GM21447 (cell line): Measurements from ENCODE around the gene SOBP.

Experiments used
- ATAC-seq: cut with Tn5 transposase; IDR thresholded peaks from one replicate; pipeline ENCODE4 v1.9.1; 2021; ENCODE audit not compliant: unreplicated experiment

Gene SOBP

DNA sequence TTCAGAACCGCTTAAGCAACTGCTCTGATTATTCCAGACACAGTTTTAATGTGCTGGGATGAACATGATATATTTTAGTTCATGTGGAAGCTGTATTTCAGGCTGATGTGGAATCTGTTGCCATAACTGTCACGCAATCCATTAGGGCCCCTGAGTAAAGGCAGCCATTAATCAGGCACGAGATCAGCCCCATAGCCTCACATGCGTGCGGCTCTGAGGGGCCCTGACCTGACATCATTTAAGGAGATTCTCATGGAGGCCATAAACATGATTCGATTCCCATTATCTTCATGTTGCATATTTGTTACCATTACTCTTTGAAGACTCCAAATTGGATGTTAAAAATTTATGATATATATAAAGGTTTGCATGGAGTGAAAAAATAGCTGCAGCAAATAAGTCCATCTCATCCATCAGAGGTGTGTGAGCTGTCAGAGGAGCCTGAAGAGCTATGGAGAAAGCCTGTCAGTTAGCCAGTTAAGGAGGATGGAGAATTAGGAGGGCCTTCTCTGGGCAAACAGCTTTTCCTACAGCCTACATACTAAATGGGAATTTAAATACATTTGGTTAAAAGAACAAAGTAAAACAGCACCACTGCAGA is 89.6 kb downstream of the SOBP start:
- ATAC-seq: no peak

DNA sequence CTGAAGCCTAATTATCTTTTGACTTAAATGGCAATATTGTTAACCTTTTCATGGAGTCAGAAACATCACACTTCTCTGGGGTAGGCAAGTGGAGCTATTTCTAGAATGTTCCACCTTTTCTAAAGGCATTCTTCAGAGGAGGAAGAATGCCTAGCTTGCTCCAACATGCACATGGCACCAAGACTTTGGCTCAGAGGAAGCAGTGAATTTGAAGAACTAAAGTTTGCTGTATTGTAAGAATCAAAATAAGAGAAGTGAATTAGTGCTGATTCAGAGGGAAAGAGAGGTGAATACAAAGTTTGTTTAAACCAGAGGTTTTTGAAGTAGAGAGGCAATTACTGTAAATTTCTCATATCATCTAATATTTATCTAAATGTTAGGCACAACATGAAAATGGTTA is 92.2 kb downstream of the SOBP start:
- ATAC-seq: no peak

DNA sequence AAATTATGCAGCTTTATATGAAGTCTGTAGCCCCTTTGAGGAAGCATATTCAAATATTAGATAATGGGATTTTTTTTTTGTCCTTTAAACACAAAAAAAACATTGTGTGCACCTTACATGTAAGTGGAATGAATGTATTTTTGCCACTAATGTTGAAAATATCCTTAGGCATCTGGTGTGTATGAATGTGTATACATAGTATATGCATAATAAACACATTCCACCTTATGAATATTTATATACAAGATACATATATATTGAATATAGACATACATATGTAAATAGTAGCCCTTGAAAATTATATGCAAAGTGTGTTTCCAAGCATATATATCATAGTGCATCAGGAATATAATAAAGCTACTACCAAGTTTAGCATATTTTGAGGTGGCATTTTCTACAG is 94.8 kb downstream of the SOBP start:
- no peak for ATAC-seq

DNA sequence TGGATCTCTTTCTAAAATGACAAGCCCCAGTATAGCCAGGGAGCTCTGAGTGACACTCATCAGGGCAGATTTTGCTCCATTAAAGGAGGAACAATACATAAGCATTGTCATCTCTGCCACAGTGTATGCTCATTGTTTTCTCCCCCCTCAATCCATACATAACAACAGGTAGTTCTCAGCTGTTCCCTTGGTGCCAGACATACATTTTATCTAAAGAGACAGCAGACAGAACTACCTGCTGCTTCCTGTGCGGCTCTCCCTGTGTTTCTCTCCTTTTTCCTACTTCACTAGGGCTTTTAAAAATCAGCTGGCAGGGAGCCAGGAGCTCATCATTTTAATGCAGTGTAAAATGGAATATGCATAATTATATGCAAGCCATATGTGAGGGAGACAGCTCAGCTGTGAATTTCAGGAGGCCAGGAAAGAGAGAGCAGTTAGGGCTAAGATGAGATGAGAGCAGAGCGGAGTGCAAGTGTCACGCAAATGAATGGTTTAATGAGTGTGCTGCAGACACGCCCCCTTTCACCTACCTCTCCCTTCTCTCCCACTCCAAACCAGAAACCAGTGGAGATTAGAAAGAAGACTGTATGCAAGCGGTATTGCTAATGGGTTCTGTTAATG is 96.0 kb downstream of the SOBP start:
- ATAC-seq: no peak

DNA sequence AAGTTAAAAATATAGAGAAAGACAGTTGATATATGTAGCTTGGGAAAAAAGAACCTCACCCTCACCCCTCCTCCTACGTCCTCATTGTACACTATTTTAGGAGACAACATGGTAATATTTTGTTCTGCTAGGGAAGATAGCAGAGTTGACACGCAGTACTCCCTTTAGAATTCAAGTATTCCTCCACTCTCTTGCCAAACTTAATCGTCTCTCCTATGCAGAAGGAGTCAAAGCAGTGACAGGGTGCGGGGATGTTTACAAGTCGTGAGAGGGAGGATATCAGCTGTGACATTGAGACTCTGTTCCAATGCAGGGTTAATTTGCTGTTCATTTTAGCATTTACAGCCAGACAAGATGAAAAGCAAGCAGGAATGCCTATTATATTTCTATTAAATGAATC is 97.5 kb downstream of the SOBP start:
- no peak for ATAC-seq

DNA sequence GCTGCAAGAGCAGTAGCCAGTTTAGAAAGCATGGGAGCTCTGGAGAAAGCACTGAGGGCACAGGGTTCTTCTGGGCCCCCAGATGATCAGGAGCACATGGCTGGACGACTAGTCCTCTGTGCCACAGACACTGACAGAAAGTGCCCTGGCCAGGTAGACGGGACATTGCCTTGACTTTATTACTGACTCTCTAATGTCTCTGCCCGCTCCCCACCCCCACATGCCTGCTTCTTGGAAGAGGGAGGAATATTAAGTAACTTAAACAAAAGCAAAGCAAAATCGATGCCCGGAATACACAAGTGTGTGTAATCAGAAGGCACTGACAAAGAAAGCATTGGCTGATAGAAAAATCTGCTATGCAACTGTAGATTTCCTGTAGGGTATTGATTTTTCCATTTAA is 99.3 kb downstream of the SOBP start:
- no peak for ATAC-seq

DNA sequence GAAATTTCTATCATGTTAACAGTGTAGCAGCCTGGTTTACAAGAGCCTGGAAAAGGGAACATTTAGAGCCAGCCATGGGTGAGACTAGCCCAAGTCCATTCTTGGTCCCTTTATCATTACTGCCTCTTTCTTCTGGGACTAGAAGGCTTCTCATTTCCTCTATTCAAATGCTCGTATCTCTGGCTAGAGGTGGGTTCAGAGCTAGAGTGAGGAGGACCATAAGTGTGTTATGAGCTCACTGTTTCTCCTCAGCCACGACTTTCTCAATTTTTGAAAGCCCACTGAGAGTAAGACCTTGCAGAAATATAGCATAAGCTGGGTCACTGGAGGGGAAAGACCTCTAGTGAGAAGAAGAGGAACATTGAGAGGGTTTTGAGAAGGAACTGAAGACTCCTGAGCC is 100.0 kb downstream of the SOBP start:
- ATAC-seq: no peak

DNA sequence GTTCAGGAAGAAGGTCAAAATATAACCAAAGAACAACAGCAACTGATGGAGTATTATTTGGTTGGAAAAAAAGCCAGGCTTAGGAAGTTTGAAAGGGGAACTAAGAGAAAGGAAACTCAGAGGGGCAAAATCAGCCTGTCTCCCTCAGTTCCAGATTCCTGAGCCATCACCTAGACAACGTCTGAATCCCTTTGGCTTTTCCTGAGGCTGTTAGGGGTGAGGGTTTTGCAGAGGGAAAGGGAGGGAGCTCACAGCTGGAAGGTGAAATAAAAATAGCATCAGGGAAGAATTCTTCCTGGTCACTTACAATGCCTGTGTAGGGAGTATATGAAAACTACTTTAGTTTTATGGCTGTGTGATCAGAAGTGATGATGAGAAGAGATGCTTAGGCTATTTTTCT is 100.5 kb downstream of the SOBP start:
- no peak for ATAC-seq

DNA sequence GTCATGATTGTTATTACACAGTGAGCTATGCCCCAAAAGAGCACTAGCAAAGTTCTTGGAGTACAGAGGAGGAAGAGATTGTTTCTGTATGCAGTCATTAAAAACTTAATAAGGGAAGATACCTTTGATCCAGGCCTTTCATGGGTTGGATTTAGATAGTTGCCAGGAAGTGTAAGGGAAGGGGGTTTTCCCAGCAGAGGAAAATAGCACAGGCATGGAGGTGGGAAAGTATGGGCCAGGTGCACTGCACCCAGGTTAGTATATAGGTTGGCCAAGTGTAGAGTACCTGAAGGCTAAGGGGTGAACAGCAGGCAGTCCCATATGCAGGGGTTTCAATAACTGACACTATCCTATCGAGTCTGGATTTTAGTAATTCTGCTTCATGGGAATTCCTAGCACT is 101.4 kb downstream of the SOBP start:
- no peak for ATAC-seq

DNA sequence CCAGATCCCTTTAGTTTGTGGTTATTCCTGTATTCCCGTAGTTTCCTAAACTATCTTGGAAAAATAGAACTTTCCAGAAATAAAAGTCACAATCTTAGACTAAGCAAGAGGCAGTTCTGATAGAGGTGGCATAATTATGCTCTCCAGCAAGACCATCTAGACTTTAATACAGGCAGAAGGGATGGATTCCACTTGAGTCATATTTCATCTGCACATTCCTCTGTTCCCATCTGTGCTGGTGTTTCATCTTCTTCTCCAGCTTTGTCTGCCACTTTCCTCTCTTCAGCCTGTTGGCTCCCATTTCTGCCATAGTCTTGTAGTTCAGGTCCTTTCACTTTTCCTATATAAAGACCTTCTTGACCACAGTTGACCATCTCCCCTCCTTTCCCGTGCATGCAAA is 102.9 kb downstream of the SOBP start:
- no peak for ATAC-seq

DNA sequence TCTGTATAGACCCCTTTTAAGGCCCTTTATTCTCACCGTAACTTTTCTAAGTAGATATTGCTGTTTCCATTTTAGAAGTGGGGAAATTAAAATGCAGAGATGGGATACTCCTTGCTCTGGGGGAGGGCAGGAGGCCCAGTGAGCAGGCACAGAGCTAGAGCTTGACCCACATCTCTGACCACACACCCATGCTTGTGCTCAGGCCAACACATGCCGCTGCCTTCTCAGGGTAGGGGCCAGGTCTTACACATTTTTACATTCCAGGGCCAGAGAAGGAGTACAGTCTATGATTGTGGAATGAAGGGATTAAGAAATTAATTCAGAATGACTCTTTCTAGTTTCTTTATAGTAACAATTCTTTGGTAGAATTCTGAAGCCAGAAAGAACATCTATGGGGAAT is 104.8 kb downstream of the SOBP start:
- no peak for ATAC-seq

DNA sequence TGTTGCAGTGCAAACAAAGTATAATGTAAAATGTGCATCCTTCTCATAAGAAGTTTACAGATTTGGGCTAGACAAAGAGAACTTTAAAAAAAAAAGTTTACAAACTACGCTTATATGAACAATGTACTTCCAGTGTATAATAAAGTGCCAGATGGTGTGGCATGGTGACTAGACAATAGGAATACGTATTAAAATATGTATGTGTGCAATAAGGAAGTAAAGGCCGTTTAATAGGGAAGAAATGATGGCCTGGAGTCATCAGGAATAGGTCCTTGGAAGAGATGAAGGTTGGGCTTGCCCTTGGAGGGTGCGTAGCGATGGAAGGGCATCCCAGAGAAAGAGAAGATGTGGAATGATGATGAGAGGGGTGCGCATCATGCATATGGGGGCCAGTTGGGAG is 108.2 kb downstream of the SOBP start:
- ATAC-seq: no peak

DNA sequence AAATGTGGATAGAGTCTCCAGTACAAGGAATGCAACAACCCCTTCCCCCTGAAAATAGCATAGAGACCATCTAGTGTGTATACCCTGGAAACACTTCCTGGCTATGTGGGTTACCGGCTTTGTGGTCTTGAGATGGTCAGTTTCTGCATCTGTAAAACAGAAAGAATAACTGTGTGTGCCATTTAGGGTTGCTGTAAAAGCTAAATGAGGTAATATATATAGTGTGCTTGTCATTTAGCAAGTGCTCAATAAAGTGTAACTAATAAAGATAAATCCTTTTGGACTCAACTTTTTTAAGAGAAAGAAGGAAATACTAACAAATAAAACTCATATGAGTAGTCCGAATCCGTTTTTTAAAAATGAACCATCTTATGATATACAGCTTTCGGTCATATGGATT is 109.1 kb downstream of the SOBP start:
- no peak for ATAC-seq

DNA sequence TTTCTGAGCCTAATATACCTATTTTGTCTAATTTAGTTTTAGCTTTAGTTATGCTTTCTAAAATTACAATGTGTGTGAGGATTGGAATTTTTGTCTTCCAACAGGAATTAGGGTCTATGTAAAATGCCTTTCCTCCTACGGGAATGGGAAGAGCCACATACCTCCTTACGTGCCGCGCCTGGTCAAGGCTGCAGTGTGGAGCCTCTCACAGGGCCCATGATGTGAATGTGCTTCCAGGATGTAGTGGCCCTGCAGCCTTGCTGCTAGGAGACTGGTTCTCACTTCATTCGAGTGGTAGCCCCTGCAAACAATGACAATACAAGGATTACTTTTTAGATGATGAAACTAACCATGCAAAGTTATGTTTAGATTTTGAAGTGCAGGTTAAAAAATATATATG is 110.2 kb downstream of the SOBP start:
- ATAC-seq: no peak

DNA sequence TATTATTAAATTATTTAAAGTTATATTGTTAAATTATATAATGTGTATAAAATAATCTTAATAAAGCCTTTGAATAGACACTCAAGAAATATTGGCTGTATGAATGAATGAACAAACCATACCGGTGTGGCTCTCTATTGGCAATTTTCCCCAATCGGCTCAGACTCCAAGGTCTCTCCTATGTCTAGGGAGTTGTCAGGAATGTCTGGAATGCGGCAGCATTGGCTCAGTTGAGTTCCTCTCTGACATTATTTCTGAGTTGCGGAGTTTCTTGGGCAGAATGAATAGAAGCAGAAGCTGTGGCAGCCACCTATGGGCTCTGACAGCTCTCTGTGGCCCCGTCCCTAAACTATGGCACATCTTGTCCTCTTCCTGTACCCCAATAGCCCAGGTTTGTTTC is 111.0 kb downstream of the SOBP start:
- no peak for ATAC-seq

DNA sequence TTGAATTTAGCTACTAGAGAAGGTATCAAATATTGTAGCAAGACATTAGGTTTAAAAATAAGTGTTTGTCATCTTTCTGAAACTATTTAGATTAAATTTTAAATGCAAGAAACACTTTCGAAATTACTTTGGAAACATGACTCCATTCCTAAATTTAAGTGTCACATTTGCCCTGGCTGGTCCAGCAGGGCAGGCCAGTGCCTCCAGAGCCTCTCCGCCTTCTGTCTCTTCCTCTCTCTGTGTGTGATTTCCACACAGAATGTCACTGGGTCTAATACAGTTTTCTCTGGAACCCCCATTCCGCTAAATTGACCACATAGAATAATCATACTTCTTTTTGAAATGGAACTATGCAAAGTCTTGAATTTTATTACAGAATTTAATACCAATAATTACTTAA is 111.5 kb downstream of the SOBP start:
- no peak for ATAC-seq

DNA sequence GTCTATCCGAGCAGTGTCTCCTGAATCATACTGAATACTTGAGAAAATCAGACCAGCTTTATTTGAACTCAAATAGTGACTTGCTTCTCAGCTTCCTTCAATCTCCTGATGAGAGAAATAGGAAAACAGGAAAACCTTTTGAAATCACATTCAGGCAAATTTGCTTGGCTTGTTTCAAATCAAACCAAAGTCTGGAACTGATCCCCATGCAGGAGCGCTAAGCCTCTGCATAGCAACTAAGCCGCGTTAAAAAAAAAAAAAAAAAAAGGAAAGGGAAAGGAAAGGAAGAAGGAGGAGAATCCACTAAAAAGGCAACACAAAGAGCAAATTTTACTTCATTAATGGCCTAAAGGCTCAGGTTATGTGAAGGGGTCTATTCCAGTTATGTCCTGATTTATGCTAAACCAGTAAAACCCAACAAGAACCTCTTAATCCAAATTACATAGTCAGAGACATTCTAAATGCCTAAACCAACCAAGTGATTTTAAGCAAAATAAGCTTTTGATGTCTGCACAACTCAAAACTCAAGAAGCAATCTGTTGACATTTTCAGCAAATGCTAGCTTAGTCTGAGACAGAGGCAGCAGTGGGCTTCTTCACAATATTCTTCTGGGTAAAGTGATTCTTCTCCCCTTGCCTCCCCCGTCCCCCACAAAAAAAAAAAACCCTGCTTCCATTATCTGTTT is 112.5 kb downstream of the SOBP start:
- ATAC-seq: no peak

DNA sequence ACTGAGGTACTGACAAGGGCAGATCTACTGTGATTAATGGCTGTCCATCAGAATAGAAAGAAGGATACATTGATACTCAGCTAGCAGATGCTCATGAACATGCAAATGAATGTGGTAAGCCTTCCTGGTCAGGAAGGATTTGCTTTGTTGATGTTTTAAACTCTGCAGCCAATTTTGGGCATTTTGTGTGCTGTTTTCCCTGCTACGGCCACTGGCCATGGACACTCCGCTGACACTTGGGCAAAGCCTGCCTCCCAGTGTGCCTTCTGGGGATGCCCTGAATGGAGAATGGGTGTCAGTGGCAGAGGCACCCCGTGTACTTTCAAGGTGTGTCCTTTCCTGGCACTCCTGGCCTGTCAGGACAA is 113.1 kb downstream of the SOBP start:
- no peak for ATAC-seq

DNA sequence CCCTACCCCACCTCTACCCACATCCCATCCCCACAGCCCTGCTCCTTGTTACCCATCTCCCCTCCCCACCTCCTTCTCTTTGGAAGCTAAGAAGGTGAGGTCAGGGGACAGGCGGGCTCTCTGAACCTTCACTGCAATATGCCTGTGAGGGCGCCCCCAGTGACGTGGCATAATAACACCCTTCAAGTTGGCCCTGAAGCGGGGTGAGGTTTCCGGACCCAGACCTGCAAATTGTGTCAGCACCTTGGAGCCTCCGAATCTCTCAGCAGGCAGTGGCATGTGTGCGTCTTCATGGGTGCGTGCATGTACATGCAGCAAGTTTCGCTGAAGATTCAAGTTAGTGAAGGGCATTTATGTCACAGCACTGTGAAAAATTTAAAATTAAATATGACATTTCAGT is 114.6 kb downstream of the SOBP start:
- no peak for ATAC-seq

DNA sequence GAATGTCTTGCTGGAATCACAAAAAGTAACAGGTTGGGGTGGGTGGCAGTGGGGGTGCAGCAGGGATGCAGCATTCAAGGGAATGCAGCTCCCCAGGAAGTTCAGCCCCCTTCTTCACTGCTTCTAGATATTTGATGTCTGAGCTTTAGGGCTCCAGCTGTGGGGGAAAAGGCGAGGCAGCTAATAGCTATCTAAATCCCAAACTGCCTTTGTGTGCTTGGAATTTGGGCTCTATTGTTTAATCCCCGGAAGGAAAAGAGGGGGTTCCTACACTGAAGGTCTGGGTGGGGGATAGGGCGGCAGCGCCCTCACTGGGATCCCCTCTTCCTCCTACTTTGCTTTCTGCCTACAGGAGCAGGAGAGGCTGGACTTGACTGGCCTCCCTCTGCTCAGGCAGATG is 116.5 kb downstream of the SOBP start:
- ATAC-seq: no peak

DNA sequence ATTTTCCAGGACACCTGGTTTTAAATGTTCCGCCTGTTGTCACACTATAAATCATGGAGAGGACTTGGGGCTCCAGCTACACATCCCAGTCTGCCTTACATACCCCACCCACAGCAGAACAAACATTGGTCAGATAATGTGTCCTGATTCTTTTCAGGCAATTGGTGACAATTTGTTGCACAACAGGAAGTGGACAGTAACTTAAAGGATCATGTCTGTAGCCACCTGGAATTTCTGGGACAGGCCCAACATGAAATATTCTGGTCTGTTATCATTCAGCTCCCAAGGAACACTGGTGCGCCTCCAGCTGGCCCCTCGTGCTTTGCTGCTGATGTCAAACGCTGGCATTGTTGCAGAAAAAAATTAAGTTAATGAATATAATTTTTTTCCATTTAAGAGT is 117.2 kb downstream of the SOBP start:
- no peak for ATAC-seq

DNA sequence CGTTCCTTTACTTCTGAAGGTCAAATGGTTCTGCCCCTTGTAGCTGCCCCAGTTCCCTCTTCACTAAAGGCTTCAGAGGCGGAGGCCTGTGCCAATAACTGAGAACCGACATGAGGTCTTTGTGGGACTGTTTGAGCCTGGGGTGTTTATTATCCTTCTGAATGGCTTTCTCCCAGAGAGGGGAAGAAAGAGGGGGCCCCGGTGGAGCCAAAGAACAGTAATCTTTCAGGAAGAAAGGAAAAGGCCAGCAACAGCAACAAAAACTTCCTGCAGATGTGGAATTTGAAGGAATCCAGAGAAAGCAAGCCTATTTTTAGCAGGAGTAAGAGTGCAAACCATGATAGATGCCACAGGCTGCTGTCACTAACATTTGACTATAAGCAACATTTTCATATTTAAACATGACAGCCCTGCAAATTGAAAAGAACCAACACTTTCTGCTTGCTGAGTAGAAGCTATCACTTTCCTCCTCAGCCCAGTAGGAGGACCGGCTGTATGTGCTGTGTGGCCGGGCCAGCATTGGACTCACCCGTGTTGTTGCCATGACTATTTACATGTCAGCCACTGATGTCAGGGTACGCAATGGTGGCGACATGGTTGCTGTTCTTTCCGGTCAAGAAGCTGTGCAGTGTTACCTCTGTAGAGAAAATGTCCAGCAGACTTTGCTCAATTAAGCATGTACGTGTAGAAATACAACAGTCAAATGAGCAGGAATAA is 121.3 kb downstream of the SOBP start:
- no peak for ATAC-seq
